GM18870 (cell line): ENCODE measurements around the gene SNX8.
A peak's percentile ranks its signal among the peaks of the same experiment; 100 is the strongest.
"Not testable (repeated sequence)": the region's sequence is repeated elsewhere in the genome, so short reads cannot be mapped to it uniquely, and the experiment has no call there.

ENCODE experiments used
- ATAC-seq: cut with Tn5 transposase; IDR thresholded peaks from one replicate; pipeline ENCODE4 v1.9.1; 2021; ENCODE audit warnings: moderate library complexity; ENCODE audit not compliant: unreplicated experiment

The SNX8 gene

GRCh38 chr7:2295936-2296620 is 18.2 kb downstream of the SNX8 start:
- no peak for ATAC-seq

GRCh38 chr7:2290877-2291276 is 23.4 kb downstream of the SNX8 start:
- no peak for ATAC-seq

GRCh38 chr7:2289621-2290020 is 24.6 kb downstream of the SNX8 start:
- ATAC-seq = no peak

- no peak for ATAC-seq
Observed at GRCh38 chr7:2289111-2289586, 25.1 kb downstream of the SNX8 start.

GRCh38 chr7:2288503-2288902 is 25.7 kb downstream of the SNX8 start:
- peak; percentile 56 for ATAC-seq

- ATAC-seq = no peak
Observed at GRCh38 chr7:2287745-2288144, 26.5 kb downstream of the SNX8 start.

- ATAC-seq = no peak
Observed at GRCh38 chr7:2283074-2283473, 31.2 kb downstream of the SNX8 start.

- ATAC-seq = no peak
Observed at GRCh38 chr7:2282185-2282751, 32.0 kb downstream of the SNX8 start.

GRCh38 chr7:2281541-2281940 is 32.7 kb downstream of the SNX8 start:
- no peak for ATAC-seq

GRCh38 chr7:2280424-2280823 is 33.8 kb downstream of the SNX8 start:
- no peak for ATAC-seq

GRCh38 chr7:2279896-2280295 is 34.3 kb downstream of the SNX8 start:
- no peak for ATAC-seq

GRCh38 chr7:2278026-2278425 is 36.2 kb downstream of the SNX8 start:
- ATAC-seq = no peak

GRCh38 chr7:2276107-2276506 is 38.1 kb downstream of the SNX8 start:
- no peak for ATAC-seq

GRCh38 chr7:2275101-2275500 is 39.1 kb downstream of the SNX8 start:
- no peak for ATAC-seq

GRCh38 chr7:2274666-2275065 is 39.6 kb downstream of the SNX8 start:
- no peak for ATAC-seq

- no peak for ATAC-seq
Observed at GRCh38 chr7:2273866-2274265, 40.4 kb downstream of the SNX8 start.

- no peak for ATAC-seq
Observed at GRCh38 chr7:2272031-2272430, 42.2 kb downstream of the SNX8 start.

- no peak for ATAC-seq
Observed at GRCh38 chr7:2271273-2272026, 42.8 kb downstream of the SNX8 start.

- no peak for ATAC-seq
Observed at GRCh38 chr7:2270495-2270894, 43.7 kb downstream of the SNX8 start.

GRCh38 chr7:2269991-2270460 is 44.2 kb downstream of the SNX8 start:
- ATAC-seq = no peak

- ATAC-seq = not testable (repeated sequence)
Observed at GRCh38 chr7:2269089-2269990, 44.9 kb downstream of the SNX8 start.
